ENCODE data around the gene ZFP92.

ZFP92 gene

DNA sequence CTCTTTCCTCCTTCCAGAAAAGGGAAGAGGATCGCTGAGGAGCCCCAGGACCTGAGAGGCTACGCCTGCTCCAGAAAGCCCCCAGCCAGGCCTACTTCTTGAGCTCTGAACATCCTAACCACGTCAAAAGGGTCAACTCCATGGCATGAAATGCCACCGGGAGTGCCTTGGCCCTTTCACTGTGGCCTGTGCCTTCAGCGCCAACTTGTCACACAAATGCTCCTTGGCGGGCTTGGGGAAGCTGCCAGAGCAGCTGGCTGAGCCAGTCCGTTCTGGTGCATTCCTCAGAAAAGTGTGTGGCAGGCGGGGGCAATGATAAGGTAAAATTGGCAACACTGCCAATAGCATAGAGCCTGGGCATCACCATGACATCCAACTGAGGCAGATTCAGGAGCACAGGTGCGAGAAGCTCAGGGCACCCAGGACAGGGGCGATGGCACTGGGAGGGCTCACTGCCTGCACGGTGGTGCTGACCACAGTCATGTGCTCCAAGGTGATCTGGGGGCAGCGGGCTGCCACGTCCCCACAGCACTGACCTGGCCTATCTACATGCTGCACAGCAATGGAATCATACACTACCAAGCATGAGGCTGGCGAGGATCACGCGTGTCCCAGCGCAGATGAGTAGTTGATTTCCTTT lies 46.7 kb downstream of the ZFP92 start:
- DNase-seq = no peak

DNA sequence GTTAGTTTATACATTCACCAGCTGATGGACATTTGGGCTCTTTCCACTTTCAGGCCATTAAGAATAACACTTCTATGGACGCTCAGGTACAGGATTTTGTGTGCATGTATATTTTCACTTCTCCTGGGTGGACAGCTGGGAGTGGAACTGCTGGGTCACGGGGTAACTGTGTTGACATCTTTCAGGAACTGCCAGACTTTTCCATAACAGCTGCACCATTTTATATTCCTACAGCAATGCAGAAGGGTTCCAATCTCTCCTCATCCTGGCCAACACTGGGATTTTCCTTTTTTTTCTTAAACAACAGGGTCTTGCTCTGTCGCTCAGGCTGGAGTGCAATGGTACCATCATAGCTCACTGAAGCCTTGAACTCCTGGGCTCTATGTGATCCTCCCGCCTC lies 47.2 kb downstream of the ZFP92 start:
- DNase-seq = no peak

DNA sequence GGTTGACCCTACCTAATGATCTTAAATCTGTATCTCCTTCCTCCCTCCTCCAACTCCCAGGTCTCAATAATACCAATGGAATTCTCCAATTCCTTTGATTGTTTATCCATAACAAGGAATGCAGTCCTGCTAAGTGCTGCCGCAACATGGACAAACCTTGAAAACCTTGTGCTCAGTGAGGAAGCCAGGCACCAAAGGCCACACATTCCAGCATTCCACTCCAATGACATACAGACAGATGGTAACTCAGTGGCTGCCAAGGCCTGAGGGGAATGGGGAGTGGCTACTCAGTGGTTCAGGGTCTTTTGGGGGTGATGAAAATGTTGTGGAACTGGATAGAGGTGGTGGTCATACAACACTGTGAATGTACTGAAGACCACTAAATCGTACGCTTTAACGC lies 48.7 kb downstream of the ZFP92 start:
- DNase-seq = no peak

DNA sequence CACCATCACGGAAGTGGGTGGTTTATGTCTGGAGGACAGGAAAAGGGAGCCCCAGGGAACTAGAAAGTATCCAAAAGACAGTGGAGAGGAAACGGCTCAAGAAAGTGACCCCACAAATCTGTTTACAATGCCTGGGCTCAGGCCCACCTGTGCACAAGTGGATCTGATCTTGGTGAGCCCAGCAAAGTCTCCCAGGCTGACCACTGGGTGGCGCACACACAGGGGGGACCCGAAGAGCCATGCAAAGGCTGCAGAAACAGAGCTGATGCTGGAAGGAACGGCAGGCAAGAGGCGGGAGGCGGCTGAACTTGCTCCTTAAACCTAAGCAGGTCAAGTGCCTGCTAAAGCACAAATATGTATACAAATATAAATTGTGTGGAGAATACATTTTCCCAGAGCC lies 49.6 kb downstream of the ZFP92 start:
- no peak for DNase-seq

Data from NCI-H1436 treated with DMSO at 0.1 percent for 48 hours (cell line).